SIG-M5 (cell line): ENCODE measurements around the gene POLA2.
"Not testable (repeated sequence)": the region's sequence is repeated elsewhere in the genome, so short reads cannot be mapped to it uniquely, and the experiment has no call there.

Experiments used
- DNase-seq: peaks from one replicate; lab custom pipeline; 2025; lab: John Stamatoyannopoulos, UW

Gene POLA2

DNA sequence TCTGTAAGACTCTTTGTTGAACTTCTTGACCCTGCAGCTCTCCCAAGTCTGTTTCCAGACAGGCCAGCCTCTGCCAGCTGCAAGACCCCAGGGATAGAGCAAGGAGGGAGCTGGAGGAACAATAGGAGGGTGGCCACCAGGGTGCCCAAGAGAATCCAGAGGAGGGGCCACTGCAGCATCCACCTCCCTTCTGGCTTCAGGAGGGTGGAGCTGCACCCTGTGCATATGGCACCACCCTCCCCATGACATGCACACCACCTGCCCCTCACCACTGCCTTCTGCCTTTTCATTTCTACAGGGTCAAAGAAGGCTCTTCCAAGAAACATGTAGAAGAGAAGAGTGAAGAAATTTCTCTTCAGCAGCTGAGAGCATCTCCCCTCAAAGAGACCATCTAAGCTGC lies 20.1 kb upstream of the POLA2 start:
- DNase-seq = no peak

DNA sequence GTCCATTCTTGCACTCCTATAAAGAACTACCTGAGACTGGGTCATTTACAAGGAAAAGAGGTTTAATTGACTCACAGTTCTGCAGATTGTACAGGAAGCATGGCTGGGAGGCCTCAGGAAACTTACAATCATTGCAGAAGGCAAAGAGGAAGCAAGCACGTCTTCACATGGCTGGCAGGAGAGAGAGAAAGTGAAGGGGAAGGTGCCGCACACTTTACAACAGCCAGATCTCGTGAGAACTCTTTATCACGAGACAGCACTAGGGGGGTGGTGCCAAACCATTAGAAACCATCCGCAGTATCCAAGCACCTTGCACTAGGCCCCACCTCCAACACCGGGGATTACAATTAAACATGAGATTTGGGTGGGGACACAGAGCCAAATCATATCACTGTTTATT lies 19.4 kb upstream of the POLA2 start:
- DNase-seq = no peak

DNA sequence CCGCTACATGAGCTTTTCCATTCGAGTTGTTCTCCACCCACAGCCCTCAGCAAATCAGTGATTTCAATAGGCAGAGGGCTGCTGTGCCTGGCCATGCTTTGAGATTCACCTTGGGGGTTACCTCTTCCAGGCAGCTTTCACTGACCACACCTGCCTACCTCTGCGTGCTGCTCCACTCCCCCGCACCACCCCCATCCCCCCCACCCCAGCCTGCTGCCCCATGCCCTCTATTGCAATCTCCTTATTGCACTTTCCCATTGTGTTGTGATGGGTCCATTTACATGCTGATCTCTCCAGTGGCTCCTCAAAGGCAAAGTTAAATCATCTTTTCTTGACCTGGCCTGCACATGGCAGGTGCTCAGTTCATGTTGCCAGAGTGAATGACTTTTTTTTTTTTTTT lies 18.0 kb upstream of the POLA2 start:
- DNase-seq = no peak

DNA sequence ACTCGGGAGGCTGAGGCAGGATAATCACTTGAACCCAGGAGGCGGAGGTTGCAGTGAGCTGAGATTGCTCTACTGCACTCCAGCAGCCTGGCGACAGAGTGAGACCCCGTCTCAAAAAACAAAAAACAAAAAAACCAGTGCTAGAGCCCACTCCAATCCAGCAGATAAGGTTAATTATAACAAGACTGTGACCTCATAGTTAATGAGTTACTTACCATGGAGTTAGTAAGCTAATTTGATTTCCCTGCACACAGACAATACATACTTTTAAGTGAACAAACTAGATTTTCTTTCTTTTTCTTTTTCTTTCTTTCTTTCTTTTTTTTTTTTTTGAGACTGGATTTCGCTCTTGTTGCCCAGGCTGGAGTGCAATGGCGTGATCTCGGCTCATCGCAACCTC lies 16.7 kb upstream of the POLA2 start:
- not testable (repeated sequence) for DNase-seq

DNA sequence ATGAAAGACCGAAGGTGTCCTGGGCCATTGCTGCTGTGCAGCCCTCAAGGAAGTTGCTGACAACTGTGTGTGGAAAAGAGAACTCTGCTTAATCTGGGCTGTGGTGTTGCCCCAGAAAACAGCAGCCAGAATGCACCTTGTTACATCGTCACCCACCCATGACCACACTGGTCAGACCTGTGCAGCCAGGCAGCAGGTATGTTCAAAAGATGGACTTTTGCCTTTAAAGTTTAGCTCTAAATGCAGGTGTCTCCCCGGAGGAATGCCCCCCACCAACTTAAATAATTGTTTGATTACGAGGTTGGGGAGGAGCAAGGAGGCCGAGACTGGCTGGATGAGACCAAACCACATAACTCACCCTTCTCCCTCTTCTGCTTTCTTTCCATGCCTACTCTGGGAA lies 15.3 kb upstream of the POLA2 start:
- no peak for DNase-seq

DNA sequence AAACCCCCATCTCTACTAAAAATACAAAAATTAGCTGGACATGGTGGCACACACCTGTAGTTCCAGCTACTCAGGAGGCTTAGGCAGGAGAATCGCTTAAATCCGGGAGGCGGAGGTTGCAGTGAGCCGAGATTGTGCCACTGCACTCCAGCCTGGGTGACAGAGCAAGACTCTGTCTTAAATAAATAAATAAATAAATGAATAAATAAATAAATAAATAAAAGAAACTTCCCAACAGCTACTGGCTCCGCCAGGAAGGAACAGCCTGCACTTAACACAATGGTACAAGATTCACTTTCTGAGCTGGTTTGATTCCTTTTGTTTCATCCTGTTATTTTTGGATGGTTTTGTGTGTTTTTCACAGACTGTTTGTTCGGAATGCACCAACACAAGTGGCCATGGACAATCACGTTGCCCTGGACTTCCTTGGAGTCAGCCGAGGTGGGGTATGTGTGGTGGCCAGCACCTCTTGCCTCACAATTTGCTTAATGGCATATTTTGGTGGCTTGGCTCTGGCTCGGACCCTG lies 13.5 kb upstream of the POLA2 start:
- DNase-seq = not testable (repeated sequence)

DNA sequence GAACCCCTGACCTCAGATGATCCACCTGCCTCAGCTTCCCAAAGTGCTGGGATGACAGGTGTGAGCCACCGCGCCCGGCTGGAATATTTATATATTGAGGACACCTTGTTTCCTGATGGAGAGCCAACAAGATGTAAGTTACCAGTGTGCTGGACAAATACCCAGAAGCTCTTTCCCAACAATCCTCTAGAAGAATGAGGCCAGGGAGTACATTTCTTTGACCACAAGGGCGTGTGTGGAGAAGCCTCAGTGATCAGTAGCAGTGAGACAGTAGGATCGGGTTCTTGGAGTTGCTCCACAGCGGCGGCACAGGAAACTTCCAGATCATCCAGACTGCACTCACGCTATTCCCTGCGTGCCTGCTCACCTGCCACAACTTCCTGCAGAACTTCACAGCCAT lies 10.3 kb upstream of the POLA2 start:
- no peak for DNase-seq

DNA sequence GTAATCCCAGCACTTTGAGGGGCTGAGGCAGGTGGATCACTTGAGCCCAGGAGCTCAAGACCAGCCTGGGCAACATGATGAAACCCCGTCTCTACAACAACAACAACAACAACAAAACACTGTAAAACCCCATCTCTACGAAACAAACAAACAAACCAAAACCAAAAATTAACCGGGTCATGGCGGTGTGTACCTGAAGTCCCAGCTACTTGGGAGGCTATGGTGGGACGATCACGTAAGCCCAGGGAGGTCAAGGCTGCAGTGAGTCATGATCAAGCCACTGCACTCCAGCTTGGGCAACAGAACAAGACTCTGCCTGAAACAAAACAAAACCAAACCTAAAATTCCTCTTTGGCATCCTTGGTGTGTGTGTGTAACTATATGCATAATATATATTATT lies 7.0 kb upstream of the POLA2 start:
- no peak for DNase-seq

DNA sequence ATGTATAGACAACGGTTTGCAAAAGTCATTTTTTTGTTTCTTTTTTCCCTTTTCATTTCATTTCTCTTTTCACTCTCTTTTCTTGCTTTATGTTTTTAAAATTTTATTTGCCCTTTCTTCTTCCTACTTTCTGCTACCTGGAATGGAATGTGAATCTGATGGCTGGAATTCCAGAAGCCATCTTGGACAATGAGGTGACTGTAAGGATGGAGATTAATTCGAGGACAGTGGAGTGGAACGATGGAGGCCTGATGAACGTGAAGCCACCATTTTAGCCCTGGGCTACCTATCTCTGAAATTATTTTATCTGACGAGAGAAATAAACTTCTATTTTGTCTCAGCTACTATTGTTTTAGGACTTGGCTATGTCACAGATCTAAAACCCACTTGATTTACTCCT lies 2.8 kb upstream of the POLA2 start:
- DNase-seq = no peak

DNA sequence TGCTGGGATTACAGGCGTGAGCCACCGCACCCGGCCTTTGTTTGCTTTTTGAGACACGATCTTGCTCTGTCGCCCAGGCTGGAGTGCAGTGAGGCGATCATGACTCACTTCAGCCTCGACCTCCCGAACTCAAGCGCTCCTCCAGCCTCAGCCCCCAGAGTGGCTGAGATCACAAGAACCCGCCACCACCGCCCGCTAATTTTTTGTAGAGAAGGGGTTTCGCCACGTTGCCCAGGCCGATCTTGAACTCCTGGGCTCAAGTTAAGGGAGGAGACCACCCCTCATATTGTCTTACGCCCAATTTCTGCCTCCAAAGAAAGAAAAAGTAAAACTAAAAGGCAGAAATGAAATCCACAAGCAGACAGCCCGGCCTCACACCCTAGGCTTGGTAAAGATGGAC lies 1.5 kb upstream of the POLA2 start:
- DNase-seq = no peak

DNA sequence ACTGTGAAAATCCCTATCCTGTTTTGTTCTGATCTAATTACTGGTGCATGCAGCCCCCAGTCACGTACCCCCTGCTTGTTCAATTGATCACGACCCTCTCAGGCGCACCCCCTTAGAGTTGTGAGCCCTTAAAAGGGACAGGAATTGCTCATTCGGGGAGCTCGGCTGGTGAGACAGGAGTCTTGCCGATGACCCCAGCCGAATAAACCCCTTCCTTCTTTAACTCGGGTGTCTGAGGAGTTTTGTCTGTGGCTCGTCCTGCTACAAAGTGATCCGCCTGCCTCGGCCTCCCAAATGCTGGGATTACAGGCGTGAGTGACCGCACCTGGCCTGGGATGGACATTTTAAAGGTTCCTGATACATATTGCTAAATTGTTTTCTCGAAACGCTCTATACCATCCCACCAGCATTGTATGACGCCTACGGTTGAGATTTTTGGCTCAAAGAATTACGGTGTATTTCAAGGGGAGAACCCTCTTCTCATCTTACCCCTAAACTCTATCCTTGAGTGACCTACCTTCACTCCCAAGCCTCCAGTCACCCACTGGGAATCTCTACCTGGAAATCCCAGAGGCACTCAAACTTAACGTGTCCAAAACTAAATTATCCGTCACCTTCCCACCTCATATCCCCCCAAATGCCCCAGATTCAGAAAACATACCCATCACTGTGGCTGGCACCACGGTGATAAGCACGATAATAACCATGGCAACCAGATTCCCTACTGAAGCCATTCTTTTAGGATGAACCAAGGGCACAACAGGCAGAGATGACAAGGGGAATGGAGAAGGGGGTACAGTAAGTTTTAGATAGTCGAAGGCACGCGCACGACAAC lies 789 bp upstream of the POLA2 start:
- no peak for DNase-seq

DNA sequence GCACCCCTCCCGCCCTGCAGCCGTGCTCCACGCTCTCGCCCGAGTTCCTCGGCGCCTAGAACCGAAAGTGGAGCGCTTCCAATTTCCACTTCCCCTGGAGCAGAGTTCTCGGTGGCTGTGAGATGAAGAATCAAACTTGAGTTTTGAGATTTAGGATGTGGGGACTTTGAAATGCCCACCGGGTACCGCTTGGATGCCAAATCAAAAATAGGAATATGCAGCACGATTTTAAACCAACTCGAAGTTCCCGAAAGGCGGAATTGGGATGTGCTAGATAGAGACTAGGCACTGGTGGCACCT lies 569 bp downstream of the POLA2 start:
- no peak for DNase-seq

DNA sequence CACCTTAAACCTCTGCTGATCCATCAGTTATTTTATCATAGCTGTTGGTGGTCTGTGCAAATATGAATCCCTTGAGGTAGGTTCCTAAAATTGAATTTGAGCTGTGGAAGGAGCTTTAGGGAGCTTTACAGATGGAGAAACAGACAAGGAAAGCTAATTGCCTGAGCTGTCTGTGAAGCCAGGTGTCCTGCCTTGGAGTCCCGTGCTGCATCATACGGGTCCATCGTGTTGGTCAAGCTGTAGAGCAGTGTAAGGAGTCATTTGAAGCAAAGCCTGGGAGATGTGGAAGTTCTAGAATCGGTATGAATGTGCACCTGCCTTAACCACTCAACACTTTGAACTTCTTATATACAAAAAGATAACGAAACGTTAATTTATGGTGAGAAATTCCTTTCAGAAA lies 1.0 kb downstream of the POLA2 start:
- no peak for DNase-seq

DNA sequence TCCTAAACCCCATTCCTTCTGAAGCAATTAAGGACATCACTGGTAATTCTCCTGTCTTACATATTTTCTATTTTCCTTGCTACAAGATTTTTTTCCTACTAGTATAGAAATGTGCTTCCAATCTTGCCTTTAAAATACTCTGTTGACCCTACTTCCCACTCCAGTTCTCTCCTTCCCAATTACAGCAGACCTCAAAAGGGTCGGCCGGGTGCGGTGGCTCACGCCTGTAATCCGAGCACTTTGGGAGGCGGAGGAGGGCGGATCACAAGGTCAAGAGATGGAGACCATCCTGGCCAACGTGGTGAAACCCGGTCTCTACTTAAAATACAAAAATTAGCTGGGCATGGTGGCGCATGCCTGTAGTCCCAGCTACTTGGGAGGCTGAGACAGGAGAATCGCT lies 3.0 kb downstream of the POLA2 start:
- DNase-seq = not testable (repeated sequence)

DNA sequence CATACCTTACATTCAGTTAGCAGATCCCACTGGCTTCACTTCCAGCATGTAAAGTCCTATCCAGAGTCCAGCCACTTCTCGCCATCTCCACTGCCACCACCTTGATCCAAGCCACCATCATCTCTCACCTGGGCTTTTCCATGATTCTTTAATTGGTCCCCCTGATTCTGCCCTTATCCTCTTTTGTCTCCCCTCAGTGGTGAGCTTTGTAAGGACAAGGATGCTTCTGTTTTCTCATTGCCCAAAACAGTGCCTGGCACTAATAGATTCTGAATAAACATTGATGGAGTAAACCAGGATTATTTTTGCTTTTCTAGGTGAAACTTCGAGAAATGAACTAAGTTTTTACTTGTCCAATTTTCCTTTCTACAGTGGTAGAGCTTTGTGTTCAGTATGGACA lies 4.4 kb downstream of the POLA2 start:
- DNase-seq = no peak

DNA sequence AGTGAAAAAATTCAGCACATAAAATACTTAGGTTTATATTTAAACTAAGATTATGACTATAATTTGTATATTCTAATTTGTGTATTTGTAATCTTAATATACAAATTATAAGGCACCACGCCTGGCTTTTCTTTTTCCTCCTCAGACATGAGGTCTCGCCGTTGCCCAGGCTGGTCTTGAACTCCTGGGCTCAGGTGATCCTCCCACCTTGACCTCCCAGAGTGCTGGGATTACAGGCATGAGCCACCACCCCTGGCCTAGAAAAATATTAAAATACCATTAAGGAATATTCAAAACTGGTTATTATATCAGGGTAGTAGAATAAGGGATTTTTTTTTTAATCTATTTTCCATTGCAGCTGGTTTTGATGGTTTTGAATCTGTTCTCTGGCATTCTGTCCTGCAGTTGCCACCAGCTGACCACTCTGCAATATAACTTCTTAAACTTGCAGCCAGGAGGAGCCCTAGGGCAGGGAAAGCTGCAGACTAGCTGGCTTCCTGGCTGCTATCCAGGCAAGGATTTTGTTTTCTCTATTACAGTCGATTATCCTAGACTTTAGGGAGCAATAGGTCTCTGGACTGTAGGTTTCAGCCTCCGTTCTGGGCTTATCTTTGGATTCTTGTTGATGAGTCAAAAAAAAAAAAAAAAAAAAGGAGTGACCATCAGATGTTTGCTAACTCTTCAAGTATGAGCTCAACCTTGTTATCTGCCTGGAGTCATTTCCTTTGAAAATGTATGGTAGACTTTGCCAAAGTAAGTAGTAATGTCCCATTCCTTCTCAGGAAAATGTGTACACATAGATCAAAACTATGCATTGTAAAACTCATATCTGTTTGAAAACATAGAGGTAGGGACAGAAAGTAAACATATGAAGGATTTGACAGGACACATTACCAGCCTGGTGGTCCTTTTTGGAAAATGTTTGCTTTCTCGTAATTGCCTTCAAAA lies 13.2 kb downstream of the POLA2 start:
- no peak for DNase-seq

DNA sequence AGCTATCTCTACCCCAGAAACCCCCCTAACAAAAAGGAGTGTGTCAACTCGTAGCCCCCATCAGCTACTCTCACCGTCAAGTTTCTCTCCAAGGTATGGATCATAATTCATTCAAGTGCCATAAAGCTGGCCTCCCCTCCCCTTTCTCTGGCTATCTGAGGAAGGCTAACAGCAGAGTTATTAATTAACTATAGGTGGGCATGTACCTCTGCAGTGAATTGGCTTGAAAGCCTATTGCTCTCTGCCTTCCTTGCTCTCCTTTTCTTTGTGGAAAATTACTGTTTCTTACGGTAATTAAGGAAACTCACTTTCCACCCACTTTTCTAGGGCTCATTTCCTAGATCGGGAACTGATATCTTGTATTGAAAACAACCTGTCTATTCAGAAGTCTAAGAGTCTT lies 14.1 kb downstream of the POLA2 start:
- no peak for DNase-seq

DNA sequence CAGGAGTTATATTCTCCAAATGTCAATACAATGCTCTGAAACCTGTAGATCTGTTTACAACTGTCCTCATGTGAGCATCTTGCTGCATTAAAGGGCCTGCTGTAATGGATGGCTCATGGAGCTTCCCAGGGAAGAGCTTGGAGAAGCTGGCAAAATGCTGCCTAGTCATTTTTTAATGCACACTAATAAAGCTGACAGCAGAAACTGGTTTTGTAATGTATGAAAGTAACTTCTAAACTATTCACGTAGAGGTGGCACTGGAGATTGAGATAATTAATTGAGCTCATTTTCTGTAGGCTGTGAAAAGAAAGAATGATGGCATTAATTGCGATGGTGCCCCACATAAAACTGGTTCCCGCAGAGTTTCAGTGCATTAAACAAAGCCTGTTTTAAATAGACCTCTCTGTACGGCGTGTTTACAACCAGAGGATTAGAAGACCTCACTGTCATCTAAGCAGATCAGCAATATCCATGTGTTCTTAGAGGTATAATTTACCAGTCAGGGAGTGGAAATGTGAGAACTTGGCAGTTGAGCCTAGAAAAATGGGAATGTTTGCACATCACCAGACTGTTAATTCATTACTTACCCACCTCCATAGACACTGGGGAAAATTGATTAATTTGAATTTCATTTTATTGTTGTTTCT lies 16.0 kb downstream of the POLA2 start:
- no peak for DNase-seq

DNA sequence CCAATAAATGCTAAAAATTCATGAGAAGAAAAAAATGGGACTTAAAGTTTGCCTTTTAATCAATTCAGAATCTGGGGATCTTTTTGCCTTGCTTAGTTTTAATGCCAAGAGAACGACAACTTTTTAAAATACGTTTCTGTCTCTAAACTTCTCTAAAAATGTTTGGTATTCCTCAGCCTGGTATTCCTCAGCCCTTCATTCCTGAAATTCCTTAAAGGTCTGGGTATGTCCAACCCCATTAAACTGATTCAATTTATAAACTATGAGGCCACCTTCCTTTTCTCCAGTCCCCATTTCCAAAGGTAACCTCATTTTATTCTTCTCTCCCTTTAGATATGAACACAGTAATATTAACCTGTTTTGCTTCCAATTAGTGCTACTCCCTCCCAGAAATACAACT lies 16.6 kb downstream of the POLA2 start:
- no peak for DNase-seq

DNA sequence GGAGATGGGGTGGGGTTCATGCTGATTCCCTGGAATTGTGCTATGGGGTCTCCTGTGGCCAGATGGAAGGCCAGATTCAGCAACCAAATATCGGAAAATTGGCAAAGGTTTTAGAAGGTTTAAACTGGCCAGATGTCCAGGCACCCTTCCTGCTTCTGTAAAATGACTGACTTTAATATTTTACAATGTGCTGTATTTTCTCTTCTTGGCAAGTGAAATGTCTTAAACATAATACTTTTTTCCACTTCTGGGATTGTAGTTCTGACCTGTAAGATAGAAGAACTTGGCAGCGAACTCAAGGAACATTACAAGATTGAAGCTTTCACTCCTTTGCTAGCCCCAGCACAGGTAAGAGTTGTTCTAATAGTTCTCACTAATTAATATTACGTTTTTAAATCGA lies 17.5 kb downstream of the POLA2 start:
- no peak for DNase-seq

DNA sequence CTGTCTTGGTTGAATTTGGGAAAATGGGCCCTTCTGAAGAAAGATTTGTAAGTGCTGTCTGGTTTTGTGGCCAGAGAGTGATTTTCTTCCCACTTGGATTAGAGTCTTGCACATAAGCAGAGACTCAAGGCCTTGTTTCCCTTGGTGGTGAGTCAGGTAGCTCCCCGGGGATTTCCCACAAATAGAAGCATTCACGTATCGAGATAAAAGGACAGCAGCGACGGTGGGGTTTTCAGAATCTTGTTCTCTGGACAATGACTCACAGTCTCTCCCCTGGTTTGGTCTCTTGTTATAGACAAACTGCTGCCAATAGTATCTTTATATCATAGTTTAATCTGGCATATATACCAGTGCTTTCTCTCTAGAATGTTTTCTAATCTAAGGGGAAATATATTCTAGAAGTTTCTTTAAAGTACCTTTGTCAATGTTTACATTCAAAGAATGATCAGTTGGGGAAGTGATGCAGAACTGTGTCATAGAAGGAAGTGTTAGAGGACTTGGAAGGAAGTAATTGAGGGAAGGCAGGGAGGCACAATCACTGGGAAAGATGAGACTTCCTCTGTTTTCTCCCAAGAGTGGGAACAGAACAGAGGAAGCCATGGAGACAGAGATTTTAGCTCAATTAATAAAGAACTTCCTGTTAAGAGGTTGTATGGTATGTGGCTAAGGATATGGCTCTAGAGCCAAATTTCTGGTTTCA lies 18.1 kb downstream of the POLA2 start:
- no peak for DNase-seq

DNA sequence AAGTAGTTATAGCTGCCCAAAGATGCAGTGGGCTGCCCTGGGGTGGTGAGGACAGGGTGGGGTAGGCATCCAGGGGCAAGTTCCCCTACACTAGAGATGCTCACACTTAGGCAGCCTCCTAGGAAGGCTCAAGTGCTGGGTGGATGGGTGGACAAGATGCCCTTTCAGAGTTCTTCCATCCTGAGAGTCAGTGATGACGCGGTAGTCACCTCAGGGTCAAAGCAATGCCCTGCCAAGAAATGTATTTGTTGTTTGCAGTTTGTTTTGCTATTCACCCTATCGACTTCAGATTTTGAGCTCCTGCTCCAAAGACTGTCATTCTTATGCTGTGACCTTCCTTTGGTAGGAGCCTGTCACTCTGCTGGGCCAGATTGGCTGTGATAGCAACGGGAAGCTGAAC lies 18.9 kb downstream of the POLA2 start:
- DNase-seq = no peak
